Epithelial cell of proximal tubule (primary cell): ENCODE results near the gene ADAM8. TPM values are rescaled to one million over a fixed set of nuclear protein-coding genes. Genes with fewer than 3 reads are reported as not detected.
"Not testable (repeated sequence)": the region's sequence is repeated elsewhere in the genome, so short reads cannot be mapped to it uniquely, and the experiment has no call there.

Experiments used
- DNase-seq: peaks from one replicate; pipeline ENCODE4 v3.0.0-alpha.2; 2011; ENCODE audit warnings: low read depth
- H3K4me3 ChIP-seq: 2 replicates; pipeline ENCODE4 v1.5.1; 2011; ENCODE audit warnings: low read depth, mild to moderate bottlenecking, low read length
- CTCF ChIP-seq: conservative IDR thresholded peaks from 2 replicates; pipeline ENCODE4 v1.5.1; 2012; ENCODE audit warnings: low read depth, mild to moderate bottlenecking, low read length
- total RNA-seq: library from RNA; depleted of rRNA; stranded (reverse); fragments of >200 nt; gene quantifications from 2 replicates; pipeline ENCODE4 v1.2.3, GENCODE V29; 2015

The ADAM8 gene
- total RNA-seq, 1 donor from 2014 or later = 52.6 TPM

- H3K4me3 ChIP-seq = no peak overlapping the region
- no peak for TF ChIP-seq CTCF
- no peak for DNase-seq
Observed at GRCh38 chr10:133236401-133237240, 40.0 kb downstream of the ADAM8 start.

- H3K4me3 ChIP-seq = no peak overlapping the region
- TF ChIP-seq CTCF = no peak
- DNase-seq = no peak
Observed at GRCh38 chr10:133235932-133236331, 40.7 kb downstream of the ADAM8 start.

GRCh38 chr10:133235265-133235855 is 41.3 kb downstream of the ADAM8 start:
- no peak for DNase-seq
- no peak overlapping the region for H3K4me3 ChIP-seq
- no peak for TF ChIP-seq CTCF

GRCh38 chr10:133234796-133235195 is 41.9 kb downstream of the ADAM8 start:
- not testable (repeated sequence) for DNase-seq

GRCh38 chr10:133231946-133232574 is 44.6 kb downstream of the ADAM8 start:
- no peak for TF ChIP-seq CTCF
- DNase-seq = no peak

More at GRCh38 chr10:133234796-133235195, 41.9 kb downstream of the ADAM8 start:
- not testable (repeated sequence) for H3K4me3 ChIP-seq

GRCh38 chr10:133231244-133231945 is 45.3 kb downstream of the ADAM8 start:
- no peak overlapping the region for H3K4me3 ChIP-seq
- no peak for TF ChIP-seq CTCF
- no peak for DNase-seq

More at GRCh38 chr10:133231946-133232574, 44.6 kb downstream of the ADAM8 start:
- no peak overlapping the region for H3K4me3 ChIP-seq
